GM12873 (cell line): Measurements from ENCODE around the gene NKX1-1.

Source experiments
- CTCF ChIP-seq: IDR thresholded peaks from 2 replicates; pipeline ENCODE4 v1.5.1; 2012; ENCODE audit warnings: low read depth, mild to moderate bottlenecking, moderate library complexity, low read length, control low read depth; ENCODE audit not compliant: insufficient read depth; ENCODE audit errors: missing control alignments

Gene NKX1-1

DNA sequence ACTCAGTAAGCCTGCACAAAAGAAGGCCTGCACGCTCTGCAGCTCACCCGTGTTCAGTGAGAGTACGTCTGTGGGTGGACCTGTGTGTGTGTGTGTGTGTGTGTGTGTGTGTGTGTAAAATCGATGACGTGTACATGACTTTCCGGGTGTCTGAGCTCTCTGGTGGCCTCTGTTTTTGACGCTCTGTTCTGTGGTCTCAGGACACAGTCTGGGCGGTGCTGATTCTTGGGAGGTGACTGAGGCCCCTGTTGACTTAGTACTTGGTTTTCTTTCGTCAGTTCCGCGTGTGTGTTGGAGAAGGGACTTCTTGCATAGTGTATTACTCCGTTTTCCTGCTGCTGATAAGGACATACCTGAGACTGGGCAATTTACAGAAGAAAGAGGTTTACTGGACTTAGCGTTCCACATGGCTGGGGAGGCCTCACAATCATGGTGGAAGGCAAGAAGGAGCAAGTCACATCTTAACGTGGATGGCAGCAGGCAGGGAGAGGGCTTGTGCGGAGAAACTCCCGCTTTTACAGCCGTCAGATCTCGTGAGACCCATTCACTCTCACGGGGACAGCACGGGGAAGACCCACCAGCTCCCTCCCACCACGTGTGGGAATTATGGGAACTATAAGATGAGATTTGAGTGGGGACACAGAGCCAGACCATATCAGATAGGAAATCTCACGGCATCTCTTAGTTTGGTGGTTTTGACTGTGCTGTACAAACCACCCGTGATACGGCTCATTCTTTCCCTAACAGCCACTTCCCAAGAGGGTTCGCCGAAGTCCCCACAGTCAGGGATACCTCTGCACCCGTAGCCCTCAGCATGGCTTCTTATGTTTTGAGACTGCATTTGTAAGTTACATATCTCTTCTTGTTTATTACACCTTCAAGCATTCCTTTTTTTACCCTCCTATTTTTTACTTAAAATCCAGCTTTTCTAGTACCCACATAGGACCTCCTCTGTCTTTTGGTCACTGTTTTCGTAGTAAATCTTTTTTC, 34.8 kb downstream of the NKX1-1 start:
- TF ChIP-seq CTCF, result no peak

DNA sequence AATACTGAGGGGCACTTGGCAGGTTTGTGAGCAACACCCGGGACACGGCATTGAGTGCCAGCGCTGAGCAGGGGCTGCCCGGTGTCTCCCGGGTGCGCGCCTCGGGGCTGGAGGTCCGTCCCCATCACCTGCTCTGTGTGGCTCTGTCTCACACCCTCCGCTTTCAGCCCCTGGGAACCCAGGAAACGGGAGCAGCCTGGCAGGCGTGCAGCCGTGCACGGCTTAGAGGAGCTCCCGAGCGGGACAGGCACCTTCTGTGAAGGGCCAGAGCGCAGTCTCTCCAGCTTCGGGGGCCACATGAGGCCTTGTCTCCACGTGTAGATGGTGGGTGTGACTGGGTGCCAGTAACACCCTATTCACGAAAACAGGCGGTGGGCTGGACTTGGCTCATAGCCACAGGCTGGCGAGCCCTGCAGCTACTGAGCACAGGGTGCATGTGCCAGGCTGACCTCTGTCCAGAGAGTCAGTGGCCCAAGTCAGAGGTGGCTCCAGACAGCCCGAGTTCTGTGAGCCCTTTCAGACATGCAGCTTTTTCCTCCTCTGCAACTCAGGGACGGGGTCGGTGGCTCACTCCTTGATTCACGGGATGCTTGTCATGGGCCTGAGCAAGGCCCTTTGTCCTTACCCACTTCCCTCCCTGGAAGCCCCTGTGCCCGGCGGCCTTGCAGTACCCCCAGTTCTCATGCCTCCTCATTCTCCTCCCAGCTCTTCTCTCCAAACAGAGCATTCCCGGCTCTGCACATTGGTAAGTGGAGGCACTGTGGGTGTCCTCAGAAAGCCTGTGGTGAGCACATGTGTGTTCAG, 35.7 kb downstream of the NKX1-1 start:
- TF ChIP-seq CTCF, result no peak

DNA sequence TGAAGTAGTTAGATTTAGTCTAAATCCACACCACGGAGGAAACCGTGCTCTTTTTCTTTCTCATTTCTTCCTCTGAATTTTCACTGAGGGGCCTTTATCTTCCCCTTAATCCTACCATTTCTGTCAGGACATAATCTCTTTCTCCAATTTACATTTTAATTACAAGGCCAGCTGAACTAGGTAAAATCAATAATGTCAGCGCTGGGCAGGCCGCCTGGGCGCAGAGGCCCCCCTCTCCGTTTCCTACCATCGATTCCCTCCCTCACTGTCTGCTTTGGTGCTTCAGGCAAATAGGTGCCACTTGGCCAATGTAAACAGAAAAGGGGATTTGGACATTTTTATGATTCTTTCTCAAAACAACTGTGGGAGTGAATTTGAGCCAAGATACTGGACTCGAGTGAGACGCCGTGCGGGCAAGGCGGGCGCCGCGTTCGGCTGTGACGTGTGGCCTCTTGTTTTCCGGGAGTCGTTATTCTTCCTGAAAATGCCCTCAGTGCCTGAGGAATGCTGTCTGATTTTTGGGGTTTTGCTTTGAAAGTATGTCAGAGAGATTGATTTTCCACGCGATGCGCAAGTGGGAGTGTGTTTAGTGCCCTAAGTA, 36.7 kb downstream of the NKX1-1 start:
- no peak for TF ChIP-seq CTCF

DNA sequence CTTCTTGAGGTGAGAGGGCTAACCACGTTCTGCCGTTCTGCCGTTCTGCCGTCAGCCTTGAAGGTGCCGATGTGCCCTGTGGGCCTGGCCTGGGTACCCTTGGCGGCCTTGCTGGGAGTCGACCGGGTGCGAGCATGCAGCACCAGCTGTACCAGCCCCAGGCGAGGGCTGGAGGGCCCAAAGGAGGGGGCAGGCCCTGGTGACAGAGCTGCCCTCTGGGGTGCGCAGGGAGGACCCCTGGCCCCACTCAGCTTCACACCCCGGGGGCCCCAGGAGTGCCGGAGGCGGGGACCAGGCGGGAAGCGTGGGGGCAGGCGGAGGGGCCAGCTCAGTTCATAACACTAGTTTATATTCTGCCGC, 37.2 kb downstream of the NKX1-1 start:
- no peak for TF ChIP-seq CTCF

GRCh38 chr4:1368421-1369090, 37.7 kb downstream of the NKX1-1 start:
- no peak for TF ChIP-seq CTCF

DNA sequence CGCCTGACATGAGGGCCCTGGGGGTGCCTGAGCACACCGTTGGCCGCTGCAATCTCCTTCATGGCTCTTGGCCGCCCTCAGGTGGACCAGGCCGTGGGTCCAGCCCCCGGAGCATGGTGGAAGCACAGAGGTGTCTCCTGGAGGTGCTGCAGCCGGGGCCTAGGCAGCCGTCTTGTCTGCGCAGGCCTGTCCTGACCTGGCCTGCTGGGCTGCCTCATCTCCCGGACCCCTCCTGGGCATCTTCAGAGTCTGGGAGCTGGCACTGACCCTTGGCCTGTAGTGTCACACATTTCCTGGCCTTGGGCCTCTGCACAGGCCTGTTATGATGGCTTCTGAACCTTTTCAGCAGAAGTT, 38.3 kb downstream of the NKX1-1 start:
- no peak for TF ChIP-seq CTCF
